C4-2B (cell line): Measurements from ENCODE around the gene MED13L.

Experiments used
- H3K27ac ChIP-seq: fragments of 450-650 bp; 2 replicates; pipeline ENCODE4 v1.5.1; 2017
- CTCF ChIP-seq: fragments of 450-650 bp; conservative IDR thresholded peaks from 2 replicates; pipeline ENCODE4 v1.5.1; 2017; ENCODE audit warnings: mild to moderate bottlenecking
- ZFX ChIP-seq: fragments of 450-650 bp; IDR thresholded peaks from 2 replicates; pipeline ENCODE4 v1.6.1; 2017

The MED13L gene

GRCh38 chr12:116297224-116297834 is 19.8 kb upstream of the MED13L start:
- no peak overlapping the region for H3K27ac ChIP-seq

GRCh38 chr12:116295327-116296263 is 18.1 kb upstream of the MED13L start:
- TF ChIP-seq ZFX = no peak
- H3K27ac ChIP-seq = no peak overlapping the region

More at GRCh38 chr12:116297224-116297834, 19.8 kb upstream of the MED13L start:
- TF ChIP-seq CTCF = no peak
- TF ChIP-seq ZFX = no peak

GRCh38 chr12:116294454-116295165 is 17.1 kb upstream of the MED13L start:
- TF ChIP-seq ZFX = no peak
- no peak for TF ChIP-seq CTCF
- H3K27ac ChIP-seq = no peak overlapping the region

- TF ChIP-seq ZFX = no peak
- TF ChIP-seq CTCF = no peak
- no peak overlapping the region for H3K27ac ChIP-seq
These were observed 16.4 kb upstream of the MED13L start for GRCh38 chr12:116293687-116294453.

GRCh38 chr12:116291218-116291617 is 13.7 kb upstream of the MED13L start:
- TF ChIP-seq CTCF = no peak
- TF ChIP-seq ZFX = no peak
- H3K27ac ChIP-seq = no peak overlapping the region

- H3K27ac ChIP-seq = no peak overlapping the region
- TF ChIP-seq CTCF (no peak), ZFX (no peak)
These were observed 11.2 kb upstream of the MED13L start for GRCh38 chr12:116288735-116289134.

GRCh38 chr12:116287842-116288301 is 10.4 kb upstream of the MED13L start:
- H3K27ac ChIP-seq = no peak overlapping the region
- TF ChIP-seq ZFX (no peak), CTCF (no peak)
